HPDE6-E6E7 (cell line): ENCODE results near the gene ENDOG.
"Not testable (repeated sequence)": the region's sequence is repeated elsewhere in the genome, so short reads cannot be mapped to it uniquely, and the experiment has no call there.

Source experiments
- DNase-seq: peaks from one replicate; pipeline ENCODE4 v3.0.0; 2011; ENCODE audit warnings: missing footprints; ENCODE audit errors: extremely low spot score

The ENDOG gene

DNA sequence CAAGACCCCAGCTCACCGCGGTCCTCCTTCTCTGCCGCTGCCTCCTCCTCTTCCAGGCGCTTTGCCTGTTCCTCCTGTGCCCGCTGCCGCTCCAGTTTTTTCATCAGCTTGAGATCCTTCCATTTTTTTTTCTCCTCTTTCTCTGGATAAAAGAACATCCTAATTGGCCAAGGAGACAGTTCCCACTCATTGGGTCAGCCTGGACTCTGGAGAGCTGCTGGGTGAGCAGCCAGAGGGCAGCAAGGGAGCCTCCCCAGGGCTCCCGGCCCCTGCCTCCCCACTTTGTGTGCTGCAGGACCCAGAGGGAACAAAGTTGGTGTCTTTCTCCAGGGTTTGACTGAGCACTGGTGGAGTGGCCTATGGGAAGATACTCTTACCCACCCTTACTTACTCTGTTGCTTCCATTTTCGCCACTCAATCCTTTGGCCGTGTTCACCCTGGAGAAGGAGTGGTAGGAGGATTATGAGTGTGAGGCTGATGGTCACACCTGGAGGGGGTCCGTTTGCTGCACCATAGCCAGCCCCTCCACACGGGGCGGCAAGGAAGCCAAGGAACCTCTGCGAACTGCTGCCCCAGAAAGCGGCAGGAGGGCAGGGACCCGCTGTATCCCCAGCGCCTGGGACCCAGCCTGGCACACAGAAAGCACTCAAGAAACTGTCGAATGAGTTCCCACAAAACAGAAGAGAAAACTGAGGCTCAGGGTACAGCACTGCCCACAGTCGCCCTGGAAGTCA lies 10.6 kb downstream of the ENDOG start:
- DNase-seq = no peak

- peak; percentile 97 for DNase-seq
Observed at GRCh38 chr9:128829477-128830251, 11.4 kb downstream of the ENDOG start, which contains the start of gene SPOUT1. Gene SPOUT1 (minus strand): TSS chr9:128829794. CDS start chr9:128829780, 14 bp downstream.

DNA sequence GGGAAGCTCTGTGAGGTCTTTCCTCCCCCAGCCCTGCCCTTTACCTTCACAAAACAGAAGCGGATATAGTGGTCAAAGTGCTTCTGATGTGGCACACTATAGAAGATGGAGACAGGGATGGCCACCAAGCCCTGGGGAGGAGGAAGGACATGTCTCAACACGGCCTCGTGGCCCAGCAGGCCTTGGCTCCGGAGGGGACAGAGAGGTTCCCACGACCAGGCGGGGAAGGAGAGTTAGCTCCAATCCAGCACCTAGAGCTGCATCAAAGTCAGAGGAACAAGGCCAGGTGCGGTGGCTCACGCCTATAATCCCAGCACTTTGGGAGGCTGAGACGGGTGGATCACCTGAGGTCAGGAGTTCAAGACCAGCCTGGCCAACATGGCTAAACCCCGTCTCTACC lies 15.4 kb downstream of the ENDOG start:
- DNase-seq = no peak

DNA sequence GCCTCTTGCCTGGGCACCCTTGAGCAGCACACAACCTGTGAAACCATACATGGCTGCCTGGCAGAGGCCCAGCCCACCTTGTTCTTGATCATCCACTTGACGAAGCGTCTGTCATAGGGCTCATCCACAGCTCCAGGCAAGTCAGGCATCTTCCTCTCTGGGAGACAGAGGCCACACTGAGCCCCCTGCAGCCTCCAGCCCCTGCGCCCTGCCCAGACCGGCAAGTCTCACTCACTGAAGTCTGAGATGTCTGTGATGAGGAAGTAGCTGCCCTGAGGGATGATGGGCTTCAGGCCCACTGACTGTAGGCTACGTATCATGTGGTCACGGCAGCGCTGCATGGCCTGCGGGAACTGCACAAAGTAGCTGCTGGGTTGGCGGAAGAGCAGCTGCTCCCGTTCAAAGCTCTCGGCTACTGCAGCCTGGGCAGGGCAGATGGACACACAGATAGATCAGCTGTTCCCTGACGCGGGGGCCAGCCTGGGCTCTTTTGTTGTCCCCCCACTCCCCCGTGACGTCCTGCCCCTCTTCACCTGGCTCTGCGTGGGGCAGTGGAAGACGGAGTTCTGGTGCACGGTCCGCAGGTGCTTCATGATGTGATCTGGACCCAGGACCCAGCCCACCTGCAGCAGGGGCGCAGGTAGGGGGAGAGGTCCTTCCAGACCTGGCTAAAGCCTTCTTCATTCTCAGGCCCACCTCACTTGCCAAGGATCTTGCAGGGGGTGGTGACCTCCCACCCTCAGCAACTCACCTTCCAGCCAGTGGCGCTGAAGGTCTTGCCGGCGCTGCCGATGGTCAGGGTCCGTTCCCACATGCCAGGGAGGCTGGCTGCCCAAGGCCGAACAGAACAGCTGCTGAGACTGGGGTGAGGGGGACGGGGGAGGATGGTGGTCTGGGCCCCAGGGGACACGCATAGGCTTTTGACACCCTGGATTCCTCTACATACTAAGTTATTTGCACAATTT lies 17.2 kb downstream of the ENDOG start:
- no peak for DNase-seq

GRCh38 chr9:128836509-128837145 lies 18.3 kb downstream of the ENDOG start:
- no peak for DNase-seq

DNA sequence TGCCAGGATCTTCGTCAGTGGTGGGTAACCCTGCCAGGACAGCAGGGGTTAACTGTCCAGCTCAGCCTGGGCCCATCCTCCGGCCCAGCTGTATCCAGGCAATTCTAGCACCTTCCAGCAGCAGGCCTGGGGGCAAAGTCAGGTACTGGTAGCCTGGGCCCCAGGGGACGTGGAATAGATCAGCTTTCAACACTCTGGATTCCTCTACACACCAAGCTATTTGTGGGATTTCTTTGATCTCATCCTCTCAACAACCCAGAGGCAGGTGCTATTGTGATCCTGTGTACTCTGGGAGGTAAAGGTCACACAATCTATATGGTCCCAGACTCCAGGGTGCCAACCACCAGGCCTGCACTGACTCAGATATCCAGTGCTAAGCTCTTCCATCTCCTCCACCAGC lies 20.0 kb downstream of the ENDOG start:
- no peak for DNase-seq

DNA sequence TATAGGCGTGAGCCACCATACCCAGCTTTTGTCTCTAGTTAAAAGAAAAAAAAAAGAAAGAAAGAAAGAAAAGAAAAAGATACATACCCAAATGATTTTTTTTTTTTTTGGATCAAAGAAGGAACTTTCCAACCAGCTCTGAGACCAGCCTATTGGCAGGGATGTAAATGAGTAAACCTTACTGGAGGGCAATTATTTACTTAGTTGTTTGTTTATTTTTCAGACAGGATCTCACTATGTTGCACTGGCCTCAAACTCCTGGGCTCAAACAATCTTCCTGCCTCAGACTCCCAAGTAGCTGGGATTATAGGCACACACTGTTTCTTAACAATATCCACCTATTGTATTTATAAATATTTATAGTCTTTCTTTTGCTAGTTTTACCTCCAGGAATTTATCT lies 22.2 kb downstream of the ENDOG start:
- DNase-seq = no peak

- no peak for DNase-seq
Observed at GRCh38 chr9:128841694-128842492, 23.6 kb downstream of the ENDOG start.

- not testable (repeated sequence) for DNase-seq
Observed at GRCh38 chr9:128843171-128843570, 24.9 kb downstream of the ENDOG start.

- DNase-seq = peak; percentile 56
Observed at GRCh38 chr9:128845186-128845931, 27.1 kb downstream of the ENDOG start.

GRCh38 chr9:128846680-128847030 lies 28.4 kb downstream of the ENDOG start:
- DNase-seq = no peak

GRCh38 chr9:128847803-128848202 lies 29.5 kb downstream of the ENDOG start:
- no peak for DNase-seq

DNA sequence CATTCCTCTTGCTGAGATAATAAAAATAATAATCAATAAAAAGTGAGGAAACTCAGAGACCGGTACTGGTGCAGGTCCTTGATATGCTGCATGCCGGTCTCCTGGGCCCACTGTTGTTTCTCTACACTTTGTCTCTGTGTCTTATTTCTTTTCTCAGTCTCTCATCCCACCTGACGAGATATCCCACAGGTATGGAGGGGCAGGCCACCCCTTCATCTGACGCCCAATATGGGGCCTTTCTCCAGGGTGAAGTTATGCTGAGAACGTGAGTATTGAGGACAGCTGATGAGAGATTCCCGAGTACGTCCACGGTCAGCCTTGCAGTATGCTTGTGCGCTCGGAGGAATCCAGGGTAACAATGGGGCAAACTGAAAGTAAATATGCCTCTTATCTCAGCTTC lies 32.7 kb downstream of the ENDOG start:
- DNase-seq = not testable (repeated sequence)

- DNase-seq = not testable (repeated sequence)
Observed at GRCh38 chr9:128851779-128852600, 33.7 kb downstream of the ENDOG start.

DNA sequence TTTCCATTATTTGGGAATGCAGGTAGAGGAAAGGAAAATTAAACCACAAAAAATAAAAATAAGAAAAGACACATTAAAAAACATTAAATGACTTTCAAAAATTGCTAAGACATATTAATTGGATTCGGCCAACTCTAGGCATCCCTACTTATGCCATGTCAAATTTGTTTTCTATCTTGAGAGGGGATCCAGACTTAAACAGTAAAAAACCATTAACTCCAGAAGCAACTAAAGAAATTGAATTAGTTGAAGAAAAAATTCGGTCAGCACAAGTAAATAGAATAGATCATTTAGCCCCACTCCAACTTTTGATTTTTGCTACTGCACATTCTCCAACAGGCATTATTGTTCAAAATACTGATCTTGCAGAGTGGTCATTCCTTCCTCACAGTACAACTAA lies 34.3 kb downstream of the ENDOG start:
- DNase-seq = not testable (repeated sequence)

DNA sequence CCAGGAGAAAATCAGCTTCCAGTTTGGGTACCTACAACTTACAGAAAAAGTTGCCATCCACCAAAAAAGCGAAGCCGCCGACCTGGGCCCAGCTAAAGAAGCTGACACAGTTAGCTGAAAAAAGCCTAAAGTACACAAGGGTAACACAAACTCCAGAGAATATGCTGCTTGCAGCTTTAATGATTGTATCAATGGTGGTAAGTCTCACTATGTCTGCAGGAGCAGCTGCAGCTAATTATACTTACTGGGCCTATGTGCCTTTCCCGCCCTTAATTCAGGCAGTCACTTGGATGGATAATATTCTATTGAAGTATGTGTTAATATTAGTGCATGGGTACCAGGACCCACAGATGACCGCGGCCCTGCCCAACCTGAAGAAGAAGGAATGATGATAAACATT lies 36.2 kb downstream of the ENDOG start:
- not testable (repeated sequence) for DNase-seq

DNA sequence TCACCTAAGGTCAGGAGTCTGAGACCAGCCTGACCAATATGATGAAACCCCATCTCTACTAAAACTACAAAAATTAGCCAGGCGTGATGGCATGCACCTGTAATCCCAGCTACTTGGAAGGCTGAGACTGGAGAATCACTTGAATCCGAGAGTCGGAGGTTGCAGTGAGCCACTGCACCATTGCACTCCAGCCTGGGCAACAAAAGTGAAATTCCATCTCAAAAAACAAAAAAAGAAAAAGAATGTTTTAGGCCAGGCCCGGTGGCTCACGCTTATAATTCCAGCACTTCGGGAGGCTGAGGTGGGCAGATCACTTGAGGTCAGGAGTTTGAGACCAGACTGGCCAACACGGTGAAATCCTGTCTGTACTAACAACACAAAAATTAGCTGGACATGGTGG lies 40.2 kb downstream of the ENDOG start:
- not testable (repeated sequence) for DNase-seq

DNA sequence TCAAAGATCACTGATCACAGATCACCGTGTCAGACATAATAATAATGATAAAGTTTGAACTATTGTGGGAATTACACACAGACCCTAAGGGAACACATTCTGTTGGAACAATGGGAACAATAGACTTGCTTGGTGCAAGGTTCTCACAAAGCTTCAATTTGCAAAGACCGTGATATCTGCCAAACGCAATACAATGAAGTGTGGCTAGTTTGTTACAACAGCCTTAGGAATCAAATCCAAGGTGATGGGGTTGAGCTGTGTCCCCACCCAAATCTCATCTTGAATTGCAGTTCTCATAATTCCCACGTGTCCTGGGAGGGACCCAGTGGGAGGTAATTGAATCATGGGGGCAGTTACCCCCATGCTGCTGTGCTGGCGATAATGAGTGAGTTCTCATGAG lies 42.6 kb downstream of the ENDOG start:
- DNase-seq = no peak

DNA sequence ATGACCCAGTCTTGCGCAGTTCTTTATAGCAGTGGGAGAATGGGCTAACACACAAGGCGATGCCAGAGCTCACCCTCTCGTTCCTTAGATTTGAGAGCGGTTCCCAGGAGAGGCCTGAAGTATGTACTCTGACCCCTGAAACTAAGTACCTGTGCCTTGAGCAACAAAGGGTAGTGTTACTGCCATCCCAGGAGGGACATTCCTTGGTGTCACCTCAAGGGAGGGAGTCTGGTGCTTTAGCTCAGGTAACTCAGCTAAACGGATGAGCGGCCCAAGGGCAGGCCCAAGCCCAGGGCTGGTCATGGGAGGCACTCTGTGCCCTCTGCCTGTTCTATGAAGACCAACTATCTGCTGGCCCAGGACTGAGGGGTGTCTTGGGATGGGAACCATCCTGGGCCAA lies 43.2 kb downstream of the ENDOG start:
- no peak for DNase-seq
